Esophagus muscularis mucosa (tissue), 4 donors: ENCODE data around the gene ZC3H7B. TPM values are rescaled to one million over a fixed set of nuclear protein-coding genes. Genes with fewer than 3 reads are reported as not detected.

ENCODE experiments used
- DNase-seq: peaks from one replicate; pipeline ENCODE4 v3.0.0-alpha.2; 2017; ENCODE audit errors: extremely low spot score
- H3K27ac ChIP-seq, 4 donors: fragments of 200-600 bp; sonication (generic); replicated peaks in 1 of 4; 1 replicate in 3 of 4; 2 replicates in 1 of 4; pipeline ENCODE4 v1.5.1; 2016 to 2019; ENCODE audit warnings: mild to moderate bottlenecking in 1 of 4
- H3K27me3 ChIP-seq, 4 donors: fragments of 200-600 bp; sonication (generic); one replicate each; pipeline versions ENCODE4 v1.5.1 to v1.6.0; 2016 to 2019
- H3K36me3 ChIP-seq, 4 donors: fragments of 200-600 bp; sonication (generic); one replicate each; pipeline ENCODE4 v1.5.1; 2016 to 2019
- H3K4me1 ChIP-seq, 4 donors: fragments of 200-600 bp; sonication (generic); one replicate each; pipeline ENCODE4 v1.5.1; 2016 to 2019
- H3K4me3 ChIP-seq, 4 donors: fragments of 200-600 bp; sonication (generic); 1 replicate in 2 of 4; 2 replicates in 2 of 4; pipeline ENCODE4 v1.5.1; 2016 to 2019; ENCODE audit warnings: mild to moderate bottlenecking in 4 of 4, moderate library complexity in 1 of 4
- H3K9me3 ChIP-seq, 4 donors: fragments of 200-600 bp; sonication (generic); 1 replicate in 3 of 4; 2 replicates in 1 of 4; pipeline ENCODE4 v1.5.1; 2016 to 2019
- EP300 ChIP-seq: sonication (generic); formaldehyde crosslinking; IDR thresholded peaks from one replicate; pipeline ENCODE4 v1.6.1; 2017; ENCODE audit warnings: antibody characterized with exemption
- POLR2A ChIP-seq: fragments of 450-650 bp; IDR thresholded peaks from one replicate; pipeline ENCODE4 v1.6.1; 2017; ENCODE audit warnings: antibody characterized with exemption, moderate library complexity, mild to moderate bottlenecking, low read depth
- POLR2AphosphoS5 ChIP-seq, 2 donors: sonication (generic); formaldehyde crosslinking; IDR thresholded peaks; one replicate each; pipeline ENCODE4 v1.6.1; 2017; ENCODE audit warnings: antibody characterized with exemption in 2 of 2
- WGBS: methylation state at CpG from one replicate; pipeline ENCODE4 v1.1.5; 2018; 5-methylcytosine and 5-hydroxymethylcytosine counted together
- intact Hi-C: fragments of 100-400 bp; cut with DNase I; formaldehyde crosslinking; loops from one replicate; pipeline ENCODE4 v1.15.1; 2023
- total RNA-seq, 4 donors: library from RNA; depleted of rRNA; stranded (reverse); fragments of >200 nt; gene quantifications; one replicate each; pipeline versions ENCODE4 v1.1.0 to v1.2.1, GENCODE V29; 2016
- TF ChIP-seq, protein P1 (sequence below), 3 experiments: fragments of 200-600 bp in 2 of 3; fragments of 450-650 bp in 1 of 3; sonication (generic) in 2 of 3; IDR thresholded peaks; one replicate each; pipeline ENCODE4 v1.5.1; 2017 to 2019; ENCODE audit warnings: antibody characterized with exemption in 3 of 3, mild to moderate bottlenecking in 2 of 3, moderate library complexity in 1 of 3

ZC3H7B gene
- total RNA-seq, 4 donors from 2014 or later: 39.9 to 72.2 (median 54.3) TPM

DNA sequence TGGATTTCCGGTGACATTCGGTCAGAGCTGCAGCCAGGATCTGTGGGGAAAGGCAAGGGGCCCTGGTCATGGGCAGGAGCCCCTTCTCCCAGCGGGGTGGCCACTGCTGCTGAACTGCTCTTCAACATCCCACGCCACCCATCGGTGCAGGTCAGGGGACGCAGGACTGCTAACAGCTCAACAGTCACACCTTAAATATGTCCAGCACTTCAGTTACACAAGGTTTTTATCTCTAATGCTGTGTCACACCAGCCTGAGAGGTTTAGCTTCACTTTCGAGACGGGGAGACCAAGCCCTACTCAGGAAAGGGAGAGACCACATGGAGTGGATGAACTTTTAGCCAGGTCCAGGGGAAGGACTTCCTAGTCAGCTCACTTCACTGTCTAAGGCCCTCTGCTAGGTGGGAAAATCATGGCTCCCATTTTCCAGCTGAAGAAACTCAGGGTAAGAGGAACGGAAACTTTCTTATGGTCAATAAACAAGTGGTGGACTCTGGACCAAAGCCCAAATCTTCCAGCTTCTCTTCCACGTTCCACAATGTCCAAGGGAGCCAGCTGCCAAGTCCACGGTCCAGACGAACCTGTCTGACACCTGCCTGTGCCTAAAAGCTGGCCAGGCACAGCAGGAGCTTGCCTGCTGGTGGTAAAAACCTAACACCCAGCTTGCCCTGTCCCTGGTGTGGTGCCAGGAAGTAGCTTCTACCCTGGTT, 39.6 kb upstream of the ZC3H7B start:
- 76% methylated on average over 12 of the region's 12 CpGs for WGBS
- intact Hi-C loops: no loop called here
- no peak for DNase-seq
- Histone ChIP-seq H3K9me3 (no peaks in the 10 kb centered on the region), H3K4me1 (peaks cover 0 to 3% (median 1%) of the 10 kb centered on the region in 4 donors), H3K27me3 (no peaks in the 10 kb centered on the region), H3K36me3 (peaks cover 38 to 100% (median 79%) of the 10 kb centered on the region in 4 donors), H3K27ac (no peak overlapping the region), H3K4me3 (no peak overlapping the region)
- TF ChIP-seq, protein P1, sequence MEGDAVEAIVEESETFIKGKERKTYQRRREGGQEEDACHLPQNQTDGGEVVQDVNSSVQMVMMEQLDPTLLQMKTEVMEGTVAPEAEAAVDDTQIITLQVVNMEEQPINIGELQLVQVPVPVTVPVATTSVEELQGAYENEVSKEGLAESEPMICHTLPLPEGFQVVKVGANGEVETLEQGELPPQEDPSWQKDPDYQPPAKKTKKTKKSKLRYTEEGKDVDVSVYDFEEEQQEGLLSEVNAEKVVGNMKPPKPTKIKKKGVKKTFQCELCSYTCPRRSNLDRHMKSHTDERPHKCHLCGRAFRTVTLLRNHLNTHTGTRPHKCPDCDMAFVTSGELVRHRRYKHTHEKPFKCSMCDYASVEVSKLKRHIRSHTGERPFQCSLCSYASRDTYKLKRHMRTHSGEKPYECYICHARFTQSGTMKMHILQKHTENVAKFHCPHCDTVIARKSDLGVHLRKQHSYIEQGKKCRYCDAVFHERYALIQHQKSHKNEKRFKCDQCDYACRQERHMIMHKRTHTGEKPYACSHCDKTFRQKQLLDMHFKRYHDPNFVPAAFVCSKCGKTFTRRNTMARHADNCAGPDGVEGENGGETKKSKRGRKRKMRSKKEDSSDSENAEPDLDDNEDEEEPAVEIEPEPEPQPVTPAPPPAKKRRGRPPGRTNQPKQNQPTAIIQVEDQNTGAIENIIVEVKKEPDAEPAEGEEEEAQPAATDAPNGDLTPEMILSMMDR (IDR thresholded peaks at IDR 0.05): no peak
- no peak for TF ChIP-seq EP300
- TF ChIP-seq POLR2A: no peak
- TF ChIP-seq POLR2AphosphoS5 (IDR thresholded peaks at IDR 0.05): no peak

DNA sequence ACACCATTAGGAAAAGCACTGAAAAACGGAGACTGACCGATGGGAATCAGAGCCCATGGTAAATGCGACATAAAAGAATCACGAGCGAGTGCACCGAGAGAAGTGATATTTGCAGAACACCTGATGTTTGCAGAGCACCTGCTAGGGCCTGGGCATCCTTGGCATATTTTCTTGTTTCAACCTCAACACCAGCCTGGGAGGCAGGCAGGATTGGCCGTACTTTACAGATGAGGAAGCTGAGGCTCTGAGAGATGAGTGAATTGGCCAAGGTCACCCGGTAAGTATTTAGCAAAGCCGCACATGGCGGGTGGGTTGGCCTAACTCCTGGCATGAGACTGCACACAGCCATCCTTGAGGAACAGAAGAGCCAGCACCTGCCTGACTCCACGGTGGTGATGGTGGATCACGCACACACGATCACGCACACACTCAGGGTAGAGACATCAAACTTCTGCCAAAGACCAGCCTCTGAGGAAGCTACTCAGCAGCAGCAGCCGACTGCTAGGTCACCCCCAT, 39.0 kb upstream of the ZC3H7B start:
- H3K27ac ChIP-seq: no peak overlapping the region
- TF ChIP-seq, protein P1 (IDR thresholded peaks at IDR 0.05): no peak
- no peak for TF ChIP-seq POLR2AphosphoS5 (IDR thresholded peaks at IDR 0.05)
- no peak for TF ChIP-seq POLR2A
- TF ChIP-seq EP300: no peak
- intact Hi-C loops: no loop called here
- no peak for DNase-seq
- H3K27me3 ChIP-seq: no peaks in the 10 kb centered on the region
- WGBS: 91% methylated on average over 9 of the region's 15 CpGs
- peaks cover 0 to 3% (median 0%) of the 10 kb centered on the region in 4 donors for H3K4me1 ChIP-seq
- H3K9me3 ChIP-seq: no peaks in the 10 kb centered on the region
- H3K4me3 ChIP-seq: no peak overlapping the region
- peaks cover 41 to 100% (median 77%) of the 10 kb centered on the region in 4 donors for H3K36me3 ChIP-seq

DNA sequence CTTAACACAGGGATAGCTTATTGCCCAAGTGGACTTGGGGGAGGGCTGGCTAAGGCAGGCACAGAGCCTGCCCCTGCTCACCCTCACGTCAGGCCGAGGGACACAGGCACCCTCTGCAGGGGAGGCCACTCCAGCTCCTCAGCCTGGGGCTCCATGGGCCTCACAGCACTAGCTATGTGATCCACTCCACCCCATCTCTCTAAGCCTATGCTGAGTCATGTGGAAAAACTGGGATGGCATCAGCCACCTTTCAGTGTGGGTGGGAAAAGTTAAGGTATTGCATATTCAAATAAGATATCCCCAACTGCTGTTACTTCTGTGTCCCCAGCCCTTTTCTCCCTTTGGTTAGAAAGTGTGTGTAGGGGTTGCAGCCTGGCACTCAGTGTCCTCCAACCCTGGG, 37.6 kb upstream of the ZC3H7B start:
- Histone ChIP-seq H3K4me1 (peaks cover 0 to 3% (median 0%) of the 10 kb centered on the region in 4 donors), H3K36me3 (peaks cover 47 to 100% (median 78%) of the 10 kb centered on the region in 4 donors), H3K27ac (no peak overlapping the region), H3K9me3 (no peaks in the 10 kb centered on the region), H3K4me3 (no peak overlapping the region), H3K27me3 (no peaks in the 10 kb centered on the region)
- 100% methylated on average over 2 of the region's 2 CpGs for WGBS
- DNase-seq: no peak
- TF ChIP-seq EP300 (no peak), POLR2A (no peak), POLR2AphosphoS5 (IDR thresholded peaks at IDR 0.05) (no peak)
- TF ChIP-seq, protein P1 (IDR thresholded peaks at IDR 0.05): no peak
- intact Hi-C loops: no loop called here

DNA sequence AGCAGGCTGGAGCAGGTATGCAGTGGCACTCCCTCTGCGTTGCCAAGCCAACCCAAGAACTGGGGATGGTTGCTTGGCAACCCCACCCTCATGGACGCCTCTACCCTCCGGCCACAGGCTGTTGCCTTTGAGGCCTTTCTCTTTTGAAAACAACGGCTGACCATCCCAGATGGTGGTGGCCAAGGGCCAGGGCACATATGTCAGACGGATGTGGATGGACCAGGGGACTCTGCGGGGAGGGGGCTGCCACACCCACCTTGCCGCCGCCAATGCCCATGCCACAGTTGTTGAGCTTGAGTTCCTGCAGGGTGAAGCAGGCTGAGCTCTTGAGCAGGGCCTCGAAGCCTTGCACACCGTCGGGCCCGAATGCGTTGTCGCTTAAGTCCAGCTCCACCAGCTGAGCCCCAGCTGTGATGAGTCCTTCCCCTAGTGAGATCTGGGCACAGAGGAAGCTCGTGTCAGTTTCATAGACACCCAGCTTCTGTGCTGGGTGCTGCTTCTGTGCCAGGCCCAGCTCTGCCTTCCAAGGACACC, 36.9 kb upstream of the ZC3H7B start:
- H3K36me3 ChIP-seq: peaks cover 48 to 100% (median 83%) of the 10 kb centered on the region in 4 donors
- peaks cover 0 to 3% (median 0%) of the 10 kb centered on the region in 4 donors for H3K4me1 ChIP-seq
- no peak overlapping the region for H3K27ac ChIP-seq
- intact Hi-C loops: no loop called here
- TF ChIP-seq POLR2AphosphoS5 (IDR thresholded peaks at IDR 0.05) (no peak), EP300 (no peak), POLR2A (no peak)
- TF ChIP-seq, protein P1 (IDR thresholded peaks at IDR 0.05): no peak
- no peak overlapping the region for H3K4me3 ChIP-seq
- no peak for DNase-seq
- no peaks in the 10 kb centered on the region for H3K9me3 ChIP-seq
- 94% methylated on average over 14 of the region's 15 CpGs for WGBS
- H3K27me3 ChIP-seq: no peaks in the 10 kb centered on the region
